Kidney (tissue), 14 donors: Measurements from ENCODE around the gene C3orf62. TPM values are rescaled to one million over a fixed set of nuclear protein-coding genes. Genes with fewer than 3 reads are reported as not detected.

Experiments used
- DNase-seq, 5 donors: peaks; one replicate each; pipeline ENCODE4 v3.0.0-alpha.2; 2013 to 2020
- FAIRE-seq: peaks from 2 replicates; lab custom pipeline; 2012; peaks lifted over from hg19 to GRCh38; lab: Jason Lieb, UNC
- H3K27ac ChIP-seq, 2 donors: one replicate each; pipeline ENCODE4 v1.7.0; 2013; ENCODE audit warnings: low read depth in 2 of 2, low read length in 2 of 2, inconsistent platforms in 1 of 2
- H3K27me3 ChIP-seq: one replicate; pipeline ENCODE4 v1.7.1; 2013; ENCODE audit warnings: low read length, inconsistent platforms; ENCODE audit not compliant: control insufficient read depth, insufficient read depth
- H3K36me3 ChIP-seq, 3 donors: one replicate each; pipeline versions ENCODE4 v1.7.0 to v1.7.1; 2013; ENCODE audit warnings: low read length in 3 of 3, control low read depth in 1 of 3, inconsistent platforms in 1 of 3; ENCODE audit not compliant: insufficient read depth in 3 of 3, control insufficient read depth in 2 of 3
- H3K4me1 ChIP-seq, 3 donors: one replicate each; pipeline versions ENCODE4 v1.7.0 to v1.7.1; 2013; ENCODE audit warnings: low read length in 3 of 3, inconsistent platforms in 1 of 3, low read depth in 1 of 3; ENCODE audit not compliant: control insufficient read depth in 2 of 3, insufficient read depth in 2 of 3
- H3K4me3 ChIP-seq, 3 donors: one replicate each; pipeline versions ENCODE4 v1.7.0 to v1.8.1; 2013; ENCODE audit warnings: low read length in 3 of 3, control low read depth in 1 of 3, inconsistent platforms in 1 of 3
- H3K9ac ChIP-seq, 3 donors: one replicate each; pipeline versions ENCODE4 v1.7.0 to v1.7.1; 2013; ENCODE audit warnings: low read length in 3 of 3, control low read depth in 1 of 3, inconsistent platforms in 1 of 3
- H3K9me3 ChIP-seq, 3 donors: one replicate each; pipeline versions ENCODE4 v1.7.0 to v1.7.1; 2013; ENCODE audit warnings: low read length in 3 of 3, control low read depth in 1 of 3, inconsistent platforms in 1 of 3; ENCODE audit not compliant: control insufficient read depth in 2 of 3, insufficient read depth in 1 of 3
- intact Hi-C: fragments of 100-400 bp; cut with DNase I; formaldehyde crosslinking; loops from one replicate; pipeline ENCODE4 v1.11.1; 2022
- polyA plus RNA-seq: library from polyadenylated mRNA; stranded (reverse); fragments of 350-450 nt; fragmentation: Illumina TruSeq; extraction: RNeasy Lipid Tissue Mini Kit (QIAGEN cat#74804); gene quantifications from one replicate; pipeline ENCODE4 v1.2.3, GENCODE V29; 2014; ENCODE audit warnings: low read depth, low replicate concordance; ENCODE audit not compliant: insufficient read depth
- total RNA-seq: library from RNA; stranded (reverse); fragmentation: NEBNext Ultra II Directional; extraction: Animal tissue kit (Norgen Biotek cat#: 25700); gene quantifications from one replicate; pipeline ENCODE4 v1.2.1, GENCODE V29; 2021
- TF ChIP-seq, protein P1 (sequence below): IDR thresholded peaks from 3 replicates; pipeline ENCODE4 v1.5.1; 2012; ENCODE audit warnings: mild to moderate bottlenecking, moderate library complexity, borderline replicate concordance; ENCODE audit not compliant: insufficient read depth; ENCODE audit errors: extremely low read depth
- donor health status: control.
- donor health status: control.
- donor health status: control.
- donor health status: control.
- donor health status: control.
- donor health status: DM: yes; HTN: yes; CAD: no.
- donor health status: Normal renal cell carcinoma (clear cell type).

Gene C3orf62
- total and polyA plus RNA-seq, 2 donors from 2014 or later = 4.7 to 7.0 TPM

DNA sequence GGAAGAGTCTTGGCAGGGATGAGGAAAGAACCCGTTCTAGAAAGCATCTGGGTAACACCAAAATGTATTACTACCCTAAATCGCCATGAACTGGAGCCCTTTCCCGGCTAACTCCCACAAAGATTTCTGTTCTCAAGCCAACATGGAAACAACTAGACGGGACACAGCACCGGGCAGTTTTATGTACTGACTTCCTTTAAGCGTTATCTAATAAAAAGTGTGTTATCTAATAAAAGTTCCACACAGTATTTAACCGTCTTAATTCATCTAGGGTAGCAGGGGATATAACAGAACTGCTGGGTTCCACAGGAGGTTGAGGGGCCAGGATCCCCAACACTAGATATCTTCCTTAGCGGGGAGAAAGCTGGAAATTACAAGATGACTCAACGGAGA lies 347 bp upstream of the C3orf62 start:
- Histone ChIP-seq H3K4me1 (peaks cover 0 to 15% (median 9%) of the 10 kb centered on the region in 3 donors), H3K27me3 (no peaks in the 10 kb centered on the region), H3K9me3 (no peaks in the 10 kb centered on the region), H3K9ac (peak overlapping the region in 2 of 3 donors; percentile 68 to 85), H3K4me3 (peak overlapping the region; percentile 45 to 63 (median 51)), H3K27ac (peak overlapping the region; percentile 94 to 96), H3K36me3 (peaks cover 0 to 17% (median 12%) of the 10 kb centered on the region in 3 donors)
- DNase-seq (no peak), FAIRE-seq (no peak)
- TF ChIP-seq, protein P1, sequence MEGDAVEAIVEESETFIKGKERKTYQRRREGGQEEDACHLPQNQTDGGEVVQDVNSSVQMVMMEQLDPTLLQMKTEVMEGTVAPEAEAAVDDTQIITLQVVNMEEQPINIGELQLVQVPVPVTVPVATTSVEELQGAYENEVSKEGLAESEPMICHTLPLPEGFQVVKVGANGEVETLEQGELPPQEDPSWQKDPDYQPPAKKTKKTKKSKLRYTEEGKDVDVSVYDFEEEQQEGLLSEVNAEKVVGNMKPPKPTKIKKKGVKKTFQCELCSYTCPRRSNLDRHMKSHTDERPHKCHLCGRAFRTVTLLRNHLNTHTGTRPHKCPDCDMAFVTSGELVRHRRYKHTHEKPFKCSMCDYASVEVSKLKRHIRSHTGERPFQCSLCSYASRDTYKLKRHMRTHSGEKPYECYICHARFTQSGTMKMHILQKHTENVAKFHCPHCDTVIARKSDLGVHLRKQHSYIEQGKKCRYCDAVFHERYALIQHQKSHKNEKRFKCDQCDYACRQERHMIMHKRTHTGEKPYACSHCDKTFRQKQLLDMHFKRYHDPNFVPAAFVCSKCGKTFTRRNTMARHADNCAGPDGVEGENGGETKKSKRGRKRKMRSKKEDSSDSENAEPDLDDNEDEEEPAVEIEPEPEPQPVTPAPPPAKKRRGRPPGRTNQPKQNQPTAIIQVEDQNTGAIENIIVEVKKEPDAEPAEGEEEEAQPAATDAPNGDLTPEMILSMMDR = no peak
- intact Hi-C loops = no loop called here

DNA sequence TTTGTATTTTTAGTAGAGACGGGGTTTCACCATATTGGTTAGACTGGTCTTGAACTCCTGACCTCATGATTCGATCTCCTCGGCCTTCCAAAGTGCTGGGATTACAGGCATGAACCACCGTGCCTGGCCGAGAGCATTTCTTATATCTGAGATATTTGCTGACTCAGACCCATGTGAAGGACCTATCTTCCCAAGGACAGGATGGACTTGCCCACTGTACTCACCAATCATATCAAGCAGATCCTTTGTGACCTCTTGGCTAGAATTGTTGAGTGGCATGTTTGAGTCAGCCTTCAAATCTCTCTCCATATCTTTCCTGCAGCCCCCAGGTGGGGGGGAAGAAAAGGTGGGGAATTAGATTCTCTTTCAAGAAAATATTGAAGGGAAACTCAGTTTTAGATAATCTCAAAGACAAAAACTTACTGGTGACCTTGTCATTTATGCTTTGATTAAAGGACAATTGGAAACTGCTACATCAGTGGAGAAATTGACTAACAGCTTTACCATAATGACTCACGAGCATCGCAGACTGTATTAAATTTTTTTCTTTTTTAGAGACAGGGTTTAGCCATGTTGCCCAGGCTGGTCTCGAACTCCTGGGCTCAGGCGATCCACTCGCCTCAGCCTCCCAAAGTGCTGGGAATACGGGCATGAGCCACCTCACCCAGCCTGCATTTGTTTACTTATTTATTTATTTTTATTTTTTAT lies 3.1 kb downstream of the C3orf62 start:
- intact Hi-C loops = no loop called here
- H3K9me3 ChIP-seq = no peaks in the 10 kb centered on the region
- no peak overlapping the region for H3K27ac ChIP-seq
- H3K27me3 ChIP-seq = no peaks in the 10 kb centered on the region
- TF ChIP-seq, protein P1 = no peak
- H3K9ac ChIP-seq = no peak overlapping the region
- DNase-seq (no peak), FAIRE-seq (no peak)
- H3K36me3 ChIP-seq = peaks cover 0 to 11% (median 11%) of the 10 kb centered on the region in 3 donors
- H3K4me3 ChIP-seq = no peak overlapping the region
- peaks cover 0 to 15% (median 11%) of the 10 kb centered on the region in 3 donors for H3K4me1 ChIP-seq

DNA sequence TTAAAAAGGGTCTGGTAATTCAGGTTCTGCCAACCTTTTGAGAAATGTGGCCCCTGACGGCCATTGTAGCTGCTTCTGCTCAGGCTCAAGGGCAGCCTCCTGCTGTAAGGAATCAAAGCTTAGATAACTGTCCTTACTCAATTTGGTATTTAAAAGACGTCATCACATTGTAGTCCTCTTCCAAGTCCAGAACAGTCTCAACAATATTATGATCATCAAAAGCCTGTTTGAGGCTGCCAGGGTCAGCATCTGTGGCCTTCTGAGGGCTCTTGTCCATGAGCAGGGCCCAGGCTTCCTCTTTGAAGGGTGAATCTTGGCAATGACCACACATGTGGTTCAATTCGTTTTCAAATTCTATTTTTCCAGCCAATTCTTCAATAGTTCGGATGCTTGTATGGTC lies 6.0 kb downstream of the C3orf62 start:
- DNase-seq (no peak), FAIRE-seq (no peak)
- no peak overlapping the region for H3K9ac ChIP-seq
- H3K9me3 ChIP-seq = no peaks in the 10 kb centered on the region
- no peak overlapping the region for H3K4me3 ChIP-seq
- intact Hi-C loops = no loop called here
- TF ChIP-seq, protein P1 = no peak
- peaks cover 0 to 5% (median 3%) of the 10 kb centered on the region in 3 donors for H3K4me1 ChIP-seq
- H3K36me3 ChIP-seq = peaks cover 0 to 9% (median 7%) of the 10 kb centered on the region in 3 donors
- no peaks in the 10 kb centered on the region for H3K27me3 ChIP-seq
- no peak overlapping the region for H3K27ac ChIP-seq
